Renal cortical epithelial cell (primary cell): Measurements from ENCODE around the gene BCAT1. TPM values are rescaled to one million over a fixed set of nuclear protein-coding genes. Genes with fewer than 3 reads are reported as not detected.
"Not testable (repeated sequence)": the region's sequence is repeated elsewhere in the genome, so short reads cannot be mapped to it uniquely, and the experiment has no call there.

Experiments used
- DNase-seq: peaks from one replicate; pipeline ENCODE4 v3.0.0-alpha.2; 2011; ENCODE audit warnings: low read depth
- total RNA-seq: library from RNA; depleted of rRNA; stranded (reverse); fragments of >200 nt; gene quantifications from 2 replicates; pipeline ENCODE4 v1.2.3, GENCODE V29; 2014

Gene BCAT1
- total RNA-seq, 1 donor from 2014 or later, result 22.6 TPM

DNA sequence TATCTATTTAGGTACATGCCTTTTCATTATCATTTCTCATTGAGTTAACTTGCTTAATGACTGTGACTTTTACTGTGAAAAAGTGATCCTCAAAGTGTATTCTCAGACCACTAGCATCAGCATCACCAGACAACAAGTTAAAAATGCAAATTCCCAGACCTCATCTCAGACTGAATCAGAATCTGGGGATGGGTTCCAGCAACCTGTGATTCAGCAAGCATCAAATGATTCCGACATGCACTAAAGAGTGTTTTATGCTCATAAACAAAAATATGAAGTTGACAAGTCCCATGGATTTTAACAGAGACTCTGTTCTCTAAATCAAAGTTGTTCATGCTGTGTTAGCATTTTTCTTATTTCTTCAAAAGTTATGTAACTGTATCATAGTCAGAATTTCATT is 130.6 kb downstream of the BCAT1 start:
- no peak for DNase-seq

DNA sequence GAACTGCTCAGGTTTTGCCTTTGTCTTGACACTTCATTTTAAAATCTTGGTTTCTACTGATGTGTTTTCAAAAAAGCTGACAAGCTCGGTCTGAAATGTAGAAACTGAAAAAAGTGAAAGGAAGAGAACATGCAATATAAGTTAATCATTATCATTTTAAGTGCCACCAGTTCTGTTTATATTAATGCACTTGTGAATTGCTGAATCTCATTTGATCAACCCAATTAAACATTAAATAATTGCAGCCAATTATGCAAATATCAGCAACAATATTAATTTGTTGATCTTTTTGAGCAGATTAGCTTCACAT is 133.8 kb downstream of the BCAT1 start:
- peak; percentile 61 for DNase-seq

DNA sequence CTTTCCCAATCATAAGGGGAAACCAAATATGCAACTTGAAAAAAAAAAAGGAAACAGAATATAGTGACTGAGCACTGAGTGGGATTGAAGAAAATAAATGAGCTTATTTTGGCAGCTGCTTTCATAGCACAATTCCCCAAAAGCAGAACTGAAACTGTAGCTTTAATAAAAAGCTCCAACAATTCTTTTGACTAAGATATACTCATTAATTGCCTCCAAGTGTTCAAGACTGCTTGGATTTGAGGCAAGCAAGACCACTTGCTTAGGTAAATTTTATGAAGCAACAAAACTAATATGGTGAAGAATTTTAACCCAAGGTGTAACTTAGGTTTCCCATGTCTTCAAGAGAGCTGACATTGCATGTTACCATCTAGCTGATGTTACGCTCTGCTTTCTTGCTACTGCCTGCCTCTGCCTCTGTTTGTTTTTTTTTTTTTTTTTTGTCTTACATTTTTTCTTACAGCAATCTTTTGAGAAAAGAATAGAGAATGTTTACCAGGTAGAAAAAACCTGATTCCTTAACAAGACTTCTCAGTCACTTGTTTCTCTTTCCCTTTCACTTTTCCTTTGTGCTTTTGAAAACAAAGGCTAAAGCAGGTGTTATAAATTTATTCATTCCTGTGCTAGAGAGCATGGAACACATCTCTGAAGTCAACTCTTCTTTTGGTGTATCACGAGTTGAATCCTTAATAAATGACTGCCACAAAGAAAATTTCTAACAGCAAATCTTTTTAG is 134.4 kb downstream of the BCAT1 start:
- peak; percentile 64 for DNase-seq

DNA sequence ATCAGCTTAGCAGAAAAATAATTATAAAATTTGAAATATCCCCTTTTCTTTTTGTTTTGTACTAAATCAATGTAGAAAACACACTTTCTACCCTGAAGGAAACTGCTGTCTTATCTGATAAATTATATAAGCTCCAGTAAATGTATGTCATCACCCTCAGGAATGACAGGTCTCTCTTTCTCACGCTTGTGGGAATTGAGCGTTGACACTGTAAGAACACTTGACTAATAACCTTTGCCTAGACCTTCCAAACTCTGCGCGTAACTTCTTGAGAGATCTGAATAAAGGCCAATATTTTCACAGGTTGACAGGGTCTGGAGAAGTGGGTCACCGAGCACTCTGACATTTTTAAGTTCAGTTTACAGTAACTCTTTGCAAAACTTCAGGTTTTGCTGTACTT is 138.5 kb downstream of the BCAT1 start:
- DNase-seq, result no peak

DNA sequence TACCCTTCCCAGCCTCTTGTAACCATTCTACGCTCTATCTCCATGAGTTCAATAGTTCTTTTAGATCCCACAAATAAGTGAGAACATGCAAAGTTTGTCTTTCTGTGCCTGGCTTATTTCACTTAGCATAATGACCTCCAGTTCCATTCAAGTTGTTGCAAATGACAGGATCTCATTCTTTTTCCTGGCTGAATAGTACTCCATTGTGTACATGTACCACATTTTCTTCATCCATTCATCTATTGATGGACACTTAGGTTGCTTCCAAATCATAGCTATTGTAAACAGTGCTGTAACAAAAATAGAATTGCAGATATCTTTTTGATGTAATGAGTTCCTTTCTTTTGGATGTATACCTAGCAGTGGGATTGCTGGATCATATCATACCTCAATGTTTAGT is 139.6 kb downstream of the BCAT1 start:
- DNase-seq, result not testable (repeated sequence)

DNA sequence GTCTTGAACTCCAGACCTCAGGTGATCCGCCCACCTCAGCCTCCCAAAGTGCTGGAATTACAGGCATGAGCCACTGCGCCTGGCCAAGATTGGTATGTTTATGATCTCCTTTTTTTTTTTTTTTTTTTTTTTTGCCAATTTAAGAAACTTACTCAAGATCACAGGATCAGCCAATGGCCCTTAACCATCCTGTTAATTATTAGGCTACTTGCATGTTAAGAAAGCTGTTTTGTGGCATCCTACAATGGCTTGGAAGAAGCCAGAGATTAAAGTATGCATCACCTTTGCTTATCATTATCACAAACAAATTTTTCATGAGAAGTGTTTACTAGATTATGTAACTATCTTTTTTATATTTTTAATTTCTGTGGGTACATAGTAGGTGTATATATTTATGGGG is 140.2 kb downstream of the BCAT1 start:
- DNase-seq, result peak; percentile 79

DNA sequence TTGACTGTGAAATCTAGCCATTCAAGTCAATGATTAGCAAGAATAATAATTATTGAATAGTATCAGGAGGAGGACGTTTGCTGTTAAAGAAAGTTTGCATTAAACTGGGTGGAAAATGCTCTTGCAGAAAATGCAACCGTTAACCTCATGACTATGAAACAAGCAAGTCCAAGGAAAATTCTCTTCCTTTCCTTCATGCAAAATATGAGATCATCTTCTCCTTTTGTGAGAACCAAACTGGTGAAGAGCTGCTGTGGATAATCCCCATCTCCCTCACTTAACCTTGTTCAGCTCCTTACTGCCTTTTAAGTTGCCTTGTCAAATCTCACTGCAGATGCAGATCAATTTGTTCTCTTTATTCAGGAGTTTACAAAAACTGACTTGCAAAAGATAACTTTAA is 142.5 kb downstream of the BCAT1 start:
- DNase-seq, result no peak

DNA sequence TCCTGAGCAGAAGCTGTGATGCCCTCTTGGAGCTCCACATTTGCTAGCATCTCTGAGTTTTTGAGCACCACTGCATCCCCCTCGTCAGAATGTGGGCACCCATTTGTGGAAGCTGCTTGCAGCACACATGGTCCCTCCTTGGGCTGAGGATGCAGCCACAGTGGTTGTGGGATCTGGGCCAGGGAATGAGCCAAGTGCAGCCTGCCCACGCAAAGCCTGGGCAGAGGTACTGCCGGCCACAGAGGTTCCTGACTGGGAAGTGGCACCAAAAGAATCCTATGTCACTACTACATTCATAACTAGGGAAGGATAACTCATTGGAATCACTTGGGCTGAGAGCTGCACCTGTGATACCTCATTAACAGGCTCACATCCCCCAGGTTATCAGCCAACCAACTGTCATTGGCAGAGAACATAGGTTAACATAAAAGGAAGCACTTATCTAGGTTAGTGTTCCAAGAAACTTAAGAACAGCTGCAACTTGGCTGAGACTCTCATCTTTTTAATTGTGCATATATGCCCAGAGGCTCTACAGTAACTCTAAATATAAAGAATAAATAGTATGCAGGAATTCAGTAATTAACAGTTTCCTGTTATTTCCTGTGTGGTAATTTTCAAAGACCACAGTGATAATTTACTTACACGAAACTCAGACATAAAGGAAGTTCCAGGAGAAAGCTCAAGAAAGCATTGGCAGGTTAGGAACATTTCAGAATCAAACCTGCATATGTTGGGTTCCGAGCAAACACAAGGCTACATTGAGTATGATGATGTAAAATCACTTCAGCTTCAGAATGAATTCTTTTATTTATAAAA is 145.3 kb downstream of the BCAT1 start:
- DNase-seq, result no peak

DNA sequence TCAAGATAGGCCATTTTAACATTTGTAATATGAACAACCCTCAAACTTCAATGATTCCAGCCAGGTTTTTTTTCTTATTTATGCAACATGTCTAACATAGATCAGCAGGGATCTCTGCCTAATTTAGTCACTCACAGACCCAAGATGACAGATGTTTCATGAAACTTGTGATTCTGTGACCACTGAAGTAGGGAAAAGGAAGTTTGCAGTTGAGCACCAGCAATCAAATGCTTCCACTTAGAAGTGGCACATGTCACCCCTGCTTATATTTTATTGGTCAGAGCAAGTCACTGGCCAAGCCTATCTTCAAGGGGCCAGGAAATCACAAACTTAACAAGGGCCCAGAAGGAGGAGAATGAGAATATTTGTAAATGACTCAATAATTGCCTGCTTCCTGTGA is 150.6 kb downstream of the BCAT1 start:
- DNase-seq, result peak; percentile 47

DNA sequence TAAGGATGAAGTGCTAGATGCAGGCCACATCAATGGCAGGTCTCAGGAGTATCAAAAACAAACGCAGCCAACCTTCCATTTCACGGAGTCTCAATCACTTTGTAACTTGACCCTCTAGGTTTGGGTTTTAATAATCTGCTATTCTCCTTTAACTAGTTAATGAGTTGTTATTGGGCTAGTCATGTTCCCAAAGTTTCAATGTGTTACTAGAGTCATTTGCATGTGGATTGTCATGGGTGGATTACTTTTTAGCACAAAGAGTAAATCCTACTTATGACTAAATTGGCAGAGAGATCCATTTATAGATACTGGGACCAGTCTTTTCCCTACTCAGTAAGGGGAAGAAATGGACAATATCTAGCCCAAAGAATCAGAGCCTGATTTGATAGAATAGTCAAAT is 151.0 kb downstream of the BCAT1 start:
- DNase-seq, result peak; percentile 90

DNA sequence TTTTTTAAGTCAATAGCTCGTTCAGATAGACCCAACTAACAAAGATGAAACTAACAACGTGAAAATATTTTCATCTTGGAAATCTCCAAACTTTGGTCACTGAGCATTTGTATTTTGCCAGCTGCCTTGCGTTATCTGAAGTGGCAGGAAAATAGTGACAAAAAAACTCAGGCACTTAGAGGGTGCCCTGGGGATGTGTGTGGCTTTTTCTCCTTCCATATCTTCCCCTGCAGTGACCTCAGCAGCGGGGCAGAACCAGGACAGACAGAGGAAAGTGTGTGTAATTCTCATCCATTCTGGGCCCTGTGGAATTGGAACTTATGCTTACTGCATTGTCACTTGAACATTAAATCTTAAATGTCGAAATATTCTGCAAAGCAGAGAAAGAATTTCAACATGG is 152.0 kb downstream of the BCAT1 start:
- DNase-seq, result no peak

DNA sequence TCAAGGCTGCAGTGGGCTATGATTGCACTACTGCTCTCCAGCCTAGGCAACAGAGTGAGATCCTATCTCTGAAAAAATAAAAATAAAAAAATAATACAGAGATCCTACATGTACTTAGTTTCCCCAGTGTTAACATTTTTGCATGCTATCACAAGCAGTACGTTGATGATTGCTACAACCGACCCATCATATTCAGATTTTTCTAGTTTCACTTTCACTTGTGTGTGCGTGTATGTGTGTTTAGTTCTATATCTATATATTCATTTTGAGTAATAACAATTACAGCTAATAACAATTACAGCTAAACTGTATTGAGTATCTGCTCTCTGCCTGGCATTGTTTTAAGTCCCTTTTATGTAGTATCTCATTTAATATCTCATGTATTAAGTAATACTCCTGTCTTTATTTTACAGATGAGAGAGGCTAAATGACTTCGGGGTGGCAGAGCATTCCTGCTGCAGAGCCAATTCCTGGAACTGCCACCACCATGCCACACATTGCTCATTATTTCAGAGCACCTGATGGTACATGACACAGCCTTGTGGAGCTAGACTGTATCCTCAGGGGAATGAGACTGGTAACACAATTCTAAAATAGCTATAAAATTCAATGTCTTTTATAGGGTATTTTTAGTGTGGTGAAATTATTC is 153.1 kb downstream of the BCAT1 start:
- DNase-seq, result no peak

DNA sequence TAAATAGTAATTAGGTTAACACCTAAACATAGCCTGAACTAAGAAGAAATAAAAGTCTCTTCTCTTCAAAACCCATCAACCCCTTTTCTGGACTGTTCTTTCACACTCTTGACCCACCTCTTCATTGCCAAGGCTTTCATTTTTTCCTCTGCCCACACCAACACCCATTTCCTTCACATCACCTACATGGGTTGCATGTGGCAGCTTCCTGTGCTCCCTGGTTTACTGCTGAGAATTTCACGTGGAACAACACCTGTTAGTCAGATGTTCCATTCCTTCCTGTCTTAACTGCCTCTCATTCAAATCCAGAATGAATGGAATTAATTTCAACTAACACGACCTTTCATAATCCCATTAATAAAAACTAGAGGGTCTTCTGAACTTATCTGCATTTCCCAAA is 157.3 kb downstream of the BCAT1 start:
- DNase-seq, result no peak

DNA sequence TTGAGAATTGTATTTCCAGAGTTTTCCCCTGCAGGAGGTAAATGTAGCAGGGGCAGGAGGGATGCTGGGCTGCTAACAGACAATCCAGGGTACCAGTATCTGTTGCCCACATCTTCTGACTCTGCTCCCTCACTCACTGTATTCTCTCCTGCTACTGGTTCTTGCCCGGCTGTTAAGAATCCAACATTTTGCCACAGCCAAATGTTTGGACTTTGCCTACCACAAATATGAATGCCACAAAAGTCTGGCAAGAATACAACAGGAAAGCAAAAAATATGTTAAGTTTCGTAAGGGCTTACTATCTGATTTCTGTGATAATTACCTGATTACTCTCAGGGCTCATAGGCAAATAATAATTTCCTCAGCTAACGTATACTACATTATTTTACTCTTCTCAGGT is 160.0 kb downstream of the BCAT1 start:
- no peak for DNase-seq

DNA sequence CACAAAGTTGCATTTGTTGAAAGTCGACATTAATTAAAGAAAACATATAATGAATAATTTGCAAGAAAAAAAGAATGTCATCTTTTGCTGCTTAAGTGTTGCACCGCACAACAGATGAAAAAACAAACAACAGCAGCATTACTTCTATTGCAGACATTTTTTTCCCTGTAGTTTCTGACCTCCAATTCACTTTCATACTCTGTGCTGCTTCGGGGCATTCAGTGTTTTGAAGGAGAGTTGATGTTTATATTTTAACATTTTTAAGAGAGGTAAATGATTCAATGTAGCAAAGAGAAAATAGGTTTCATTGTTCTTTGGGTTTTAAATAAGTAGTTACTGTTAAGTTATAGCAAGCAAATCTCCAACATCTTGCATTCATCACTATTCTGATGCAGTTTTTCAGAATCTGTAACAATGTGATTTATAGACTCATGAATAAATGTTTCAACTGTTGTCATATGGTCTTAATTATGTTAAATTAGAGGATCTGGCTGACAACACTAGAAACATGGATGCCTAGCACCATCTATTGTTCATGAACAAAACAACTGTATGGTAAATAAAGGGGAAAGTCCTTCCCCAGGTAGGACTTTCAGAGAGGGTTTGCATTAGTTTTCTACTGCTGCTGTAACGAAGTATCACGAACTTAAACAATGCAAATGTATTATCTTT is 168.1 kb downstream of the BCAT1 start:
- DNase-seq, result peak; percentile 13

DNA sequence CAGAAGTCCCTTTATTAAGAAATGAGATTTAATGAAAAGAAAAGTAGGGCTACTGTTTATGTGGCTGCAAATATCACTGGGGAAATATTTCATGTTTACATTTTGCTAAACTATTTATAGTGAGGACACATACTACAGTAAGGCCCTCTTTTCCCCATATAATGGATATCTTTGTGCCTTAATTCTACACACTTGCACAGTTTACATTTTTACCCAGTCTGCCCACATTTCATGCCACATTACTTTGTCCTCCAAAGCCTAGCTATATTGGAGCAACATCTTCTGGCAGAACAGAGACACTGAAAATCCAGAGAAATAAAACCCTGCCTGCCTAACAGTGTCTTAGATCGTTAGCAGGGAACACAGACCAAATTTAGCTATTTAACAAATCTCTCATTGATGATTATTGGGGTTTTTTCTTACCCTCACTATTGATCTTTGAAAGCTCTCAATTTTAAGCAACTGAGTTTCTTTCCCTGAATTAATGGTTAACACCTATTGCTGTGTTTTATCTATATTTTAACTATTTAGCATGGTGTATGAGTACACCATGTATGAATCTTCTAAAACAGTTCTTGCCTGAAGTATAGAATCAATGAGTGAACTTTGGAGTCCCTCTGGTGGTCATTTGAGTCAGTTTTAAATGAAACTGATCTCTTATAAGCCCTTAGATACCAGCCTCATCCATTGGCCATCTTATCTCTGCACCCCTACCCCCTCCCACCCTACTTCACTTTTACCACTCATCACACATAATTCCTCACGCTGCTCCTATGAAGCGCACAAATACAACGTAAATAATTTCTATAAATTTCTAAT is 170.2 kb downstream of the BCAT1 start:
- DNase-seq, result peak; percentile 64

DNA sequence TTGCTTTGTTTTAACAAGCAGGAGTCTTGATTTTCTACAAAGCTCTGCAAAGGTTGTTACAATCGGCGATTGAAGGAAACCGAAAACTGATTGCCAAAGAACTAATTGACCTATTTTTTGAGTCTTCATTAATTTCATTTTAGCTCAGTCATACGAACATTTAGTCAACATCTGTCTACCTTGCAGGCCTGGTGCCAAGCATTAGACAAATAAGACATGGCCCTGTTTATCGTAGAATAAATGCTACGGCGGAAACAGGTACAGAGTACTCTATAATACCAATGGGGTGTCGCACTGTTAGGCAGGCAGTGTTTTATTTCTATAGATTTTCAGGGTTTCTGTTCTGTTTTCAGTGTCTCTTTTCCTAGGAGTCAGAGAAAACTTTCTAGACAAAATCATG is 171.5 kb downstream of the BCAT1 start:
- DNase-seq, result no peak

DNA sequence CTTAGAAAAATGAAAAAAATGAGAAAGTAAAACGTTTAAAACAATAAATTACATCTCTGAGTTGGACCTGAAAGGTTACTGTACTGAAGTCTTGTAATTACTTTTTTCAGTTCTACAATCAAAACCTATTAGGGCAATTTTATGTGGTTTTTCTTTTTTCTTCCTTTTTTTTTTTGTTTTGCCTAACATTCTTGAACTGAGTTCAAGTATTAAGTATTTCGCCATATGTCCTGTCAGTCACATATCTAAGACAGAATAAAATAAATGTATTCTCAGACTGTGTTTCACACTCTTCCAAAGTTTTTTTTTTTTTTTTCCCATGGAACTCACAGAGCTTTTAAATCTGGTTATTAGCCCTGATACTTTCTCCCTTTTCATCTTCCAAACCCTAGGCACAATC is 172.0 kb downstream of the BCAT1 start:
- DNase-seq, result peak; percentile 47

DNA sequence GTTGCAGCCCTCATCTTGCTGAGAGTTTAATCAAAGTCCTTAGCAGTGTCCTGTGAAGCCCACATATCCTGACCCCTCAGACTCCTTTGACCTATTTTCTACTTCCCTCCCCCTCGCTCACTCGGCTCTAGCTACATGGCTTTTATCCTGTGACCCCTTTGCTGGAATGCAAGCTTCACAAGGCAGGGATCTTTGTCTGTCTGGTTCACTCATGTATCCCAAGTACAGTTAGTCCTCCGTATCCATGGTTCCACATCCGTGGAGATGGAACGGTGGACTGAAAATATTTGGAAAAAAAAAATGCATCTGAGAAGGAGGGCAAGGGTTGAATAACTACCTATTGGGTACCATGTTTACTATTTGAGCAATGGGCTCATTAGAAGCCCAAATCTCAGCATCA is 173.8 kb downstream of the BCAT1 start:
- no peak for DNase-seq

DNA sequence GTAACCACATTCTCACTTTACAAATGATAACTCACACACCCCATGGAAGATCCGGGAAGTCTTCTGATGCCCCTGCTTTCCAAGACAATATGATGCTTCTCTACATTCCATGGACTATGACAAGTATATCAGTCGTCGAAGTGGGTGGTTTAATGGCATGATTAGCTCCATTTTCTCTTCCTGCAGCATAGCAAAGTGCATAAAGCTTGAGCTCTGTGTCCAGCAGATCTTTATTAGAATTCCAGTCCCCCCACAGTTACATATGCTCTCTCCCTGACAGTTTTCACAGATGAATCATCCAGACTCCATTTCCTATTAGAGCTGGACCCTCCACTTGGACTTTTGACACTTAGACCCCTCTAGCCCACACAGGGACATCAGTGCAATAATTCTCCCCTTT is 174.9 kb downstream of the BCAT1 start:
- DNase-seq, result no peak

DNA sequence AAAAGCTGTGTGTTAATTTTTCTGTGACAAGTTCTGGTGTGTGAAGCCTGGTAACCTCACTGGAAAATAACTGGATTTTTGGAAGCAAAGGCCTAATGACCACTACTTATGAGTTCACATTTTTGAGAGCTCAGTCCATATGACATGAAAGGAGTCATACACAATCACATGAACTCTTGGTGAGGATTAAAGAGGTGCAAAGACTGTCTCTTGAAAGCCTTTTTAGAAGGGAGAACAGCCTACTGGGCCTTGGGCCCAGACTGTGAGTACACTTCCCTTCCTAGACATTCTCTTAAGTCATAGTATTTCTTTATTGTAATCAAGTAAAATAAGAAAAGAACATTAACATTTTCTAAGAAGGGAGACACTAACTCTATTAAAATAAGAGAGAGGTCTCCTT is 176.1 kb downstream of the BCAT1 start:
- DNase-seq, result no peak

DNA sequence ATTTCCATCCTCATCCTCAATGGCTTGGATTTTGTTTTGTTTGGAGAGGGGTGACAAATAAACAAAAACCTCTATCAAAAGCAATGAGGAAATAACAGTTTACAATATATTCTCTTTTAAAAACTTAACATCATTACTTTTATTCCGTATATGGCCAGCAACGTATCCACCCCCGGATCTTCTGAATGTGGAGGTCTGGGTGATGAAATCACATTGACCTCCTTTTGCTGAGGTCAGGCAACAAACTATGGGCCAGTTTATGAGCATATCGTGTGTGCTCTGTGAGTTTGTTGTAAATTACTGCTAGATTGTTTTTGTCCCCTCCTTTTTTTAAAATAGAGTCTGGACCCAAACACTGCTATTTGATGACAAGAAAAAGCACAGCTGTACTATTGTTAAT is 178.1 kb downstream of the BCAT1 start:
- DNase-seq, result no peak
